ENCODE measurements around the gene C10orf105.

DNA sequence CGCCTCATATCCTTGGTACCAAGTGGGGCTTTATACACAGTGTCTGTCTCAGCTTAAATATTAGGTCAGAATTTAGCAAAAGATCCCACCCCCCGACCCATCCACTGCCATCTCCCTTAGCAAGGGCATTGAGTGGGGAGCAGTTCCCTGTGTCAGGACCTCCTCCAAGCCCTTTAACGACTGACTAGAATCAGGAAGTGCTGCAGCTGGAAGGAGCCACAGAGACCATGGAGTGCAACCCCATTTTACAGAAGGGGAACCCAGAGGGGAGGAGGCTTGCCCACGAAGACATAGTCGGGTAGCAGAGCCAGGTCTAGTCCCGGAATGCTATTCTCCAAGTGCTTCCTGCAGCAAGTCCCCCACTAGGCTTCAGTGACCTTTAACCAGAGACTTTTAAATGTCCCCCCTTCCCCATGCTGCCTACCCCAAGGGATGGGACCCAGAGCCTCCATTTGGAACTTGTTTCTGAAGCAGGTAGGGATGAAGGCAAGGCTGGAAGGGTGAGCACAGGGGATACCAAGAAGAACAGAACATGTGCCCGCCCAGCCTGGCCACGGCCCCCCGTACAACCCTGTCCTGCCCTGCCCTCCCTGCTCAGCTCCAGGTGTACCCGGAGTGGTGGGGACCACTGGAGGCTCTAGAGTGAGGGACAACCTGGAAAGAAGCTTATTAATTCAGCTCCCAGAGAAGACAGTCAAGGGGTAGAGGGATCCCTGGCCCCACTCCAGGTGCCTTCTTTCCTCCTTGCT is 41.3 kb downstream of the C10orf105 start:
- TF ChIP-seq CTCF (IDR thresholded peaks at IDR 0.05) (no peak), POLR2A (IDR thresholded peaks at IDR 0.05) (no peak)

Measured in heart left ventricle (tissue), 13 donors.